A549 (cell line): Measurements from ENCODE around the gene PLLP.

Experiments
- CBX8 ChIP-seq: fragments of 200-600 bp; sonication (generic); IDR thresholded peaks from 2 replicates; pipeline ENCODE4 v1.6.1; 2016
- CTCF ChIP-seq: fragments of >200 bp; sonication (Bioruptor Twin); formaldehyde crosslinking; IDR thresholded peaks from 3 replicates; pipeline ENCODE4 v1.5.1; 2016
- EP300 ChIP-seq, 2 experiments: fragments of >200 bp; sonication (Bioruptor Twin); formaldehyde crosslinking; IDR thresholded peaks; 2 replicates in 1 of 2; 3 replicates in 1 of 2; pipeline ENCODE4 v1.6.1; 2016 to 2017
- HEYL ChIP-seq: fragments of 250-450 bp; sonication (Bioruptor Pico); IDR thresholded peaks from 2 replicates; pipeline ENCODE4 v1.8.0; 2021; ENCODE audit warnings: mild to moderate bottlenecking, moderate library complexity
- HOXA7 ChIP-seq: fragments of 250-450 bp; sonication (Bioruptor Pico); IDR thresholded peaks from 2 replicates; pipeline ENCODE4 v1.5.0; 2020; ENCODE audit warnings: mild to moderate bottlenecking, moderate library complexity
- POLR2A ChIP-seq: IDR thresholded peaks from 2 replicates; pipeline ENCODE4 v1.6.1; 2012; ENCODE audit warnings: mild to moderate bottlenecking, low read length
- RCOR1 ChIP-seq: fragments of 150-350 bp; IDR thresholded peaks from 2 replicates; pipeline ENCODE4 v1.6.1; 2014; ENCODE audit warnings: antibody characterized with exemption, low read length, low read depth
- REST ChIP-seq: fragments of 200-600 bp; sonication (generic); IDR thresholded peaks from 2 replicates; pipeline ENCODE4 v1.6.1; 2016; ENCODE audit warnings: antibody characterized with exemption, mild to moderate bottlenecking, moderate library complexity
- RNF2 ChIP-seq: fragments of 200-600 bp; sonication (generic); IDR thresholded peaks from 2 replicates; pipeline ENCODE4 v1.6.1; 2016; ENCODE audit warnings: low read depth, mild to moderate bottlenecking, antibody characterized with exemption, moderate library complexity, borderline replicate concordance
- USF2 ChIP-seq: fragments of 450-650 bp; IDR thresholded peaks from 2 replicates; pipeline ENCODE4 v1.6.1; 2014; ENCODE audit warnings: antibody characterized with exemption

- TF ChIP-seq RCOR1 (no peak), CTCF (no peak), POLR2A (no peak), HEYL (CRISPR knock-in tag) (no peak), REST (no peak), EP300 (IDR thresholded peaks at IDR 0.05) (no peak; a peak in 1 of 5 replicates), HOXA7 (CRISPR knock-in tag) (no peak), USF2 (no peak), CBX8 (no peak), RNF2 (no peak)
Observed at GRCh38 chr16:57303910-57304168, 19.4 kb upstream of the PLLP start.
